IgD-negative memory B cell (primary cell): ENCODE data around the gene ZNF831. TPM values are rescaled to one million over a fixed set of nuclear protein-coding genes. Genes with fewer than 3 reads are reported as not detected.

Source experiments
- H3K27ac Mint-ChIP-seq, 3 donors: one replicate each; pipeline ENCODE4 v1.8.0; 2020 to 2022; ENCODE audit warnings: mild to moderate bottlenecking in 3 of 3, mixed read lengths in 3 of 3, moderate library complexity in 1 of 3
- H3K27me3 Mint-ChIP-seq: one replicate; pipeline ENCODE4 v1.8.0; 2021; ENCODE audit warnings: mixed read lengths
- H3K36me3 Mint-ChIP-seq: one replicate; pipeline ENCODE4 v1.8.0; 2020; ENCODE audit warnings: mild to moderate bottlenecking, mixed read lengths
- H3K4me1 Mint-ChIP-seq, 3 donors: one replicate each; pipeline ENCODE4 v1.8.0; 2020 to 2022; ENCODE audit warnings: mixed read lengths in 3 of 3, mild to moderate bottlenecking in 1 of 3
- H3K4me3 Mint-ChIP-seq, 4 donors: one replicate each; pipeline ENCODE4 v1.8.0; 2020 to 2022; ENCODE audit warnings: mild to moderate bottlenecking in 4 of 4, mixed read lengths in 4 of 4, moderate library complexity in 3 of 4
- H3K9me3 Mint-ChIP-seq, 3 donors: one replicate each; pipeline ENCODE4 v1.8.0; 2020 to 2021; ENCODE audit warnings: mixed read lengths in 3 of 3, mild to moderate bottlenecking in 1 of 3
- polyA plus RNA-seq: library from polyadenylated mRNA; unstranded; fragments of 300-500 nt; fragmentation: Illumina TruSeq; gene quantifications from one replicate; pipeline ENCODE4 v1.2.3, GENCODE V29; 2021

The ZNF831 gene
- polyA plus RNA-seq, 1 donor from 2014 or later, result 1.2 TPM

- Mint-ChIP-seq H3K27ac (no peak overlapping the region), H3K27me3 (peaks cover 2% of the 10 kb centered on the region), H3K4me1 (peaks cover 0 to 3% (median 1%) of the 10 kb centered on the region in 3 donors), H3K36me3 (peaks cover 5% of the 10 kb centered on the region), H3K4me3 (no peak overlapping the region), H3K9me3 (no peaks in the 10 kb centered on the region)
Observed at GRCh38 chr20:59217173-59217572, 53.6 kb downstream of the ZNF831 start.

GRCh38 chr20:59217794-59218280, 54.2 kb downstream of the ZNF831 start:
- no peak overlapping the region for H3K4me3 Mint-ChIP-seq
- peaks cover 0 to 4% (median 1%) of the 10 kb centered on the region in 3 donors for H3K4me1 Mint-ChIP-seq
- no peak overlapping the region for H3K27ac Mint-ChIP-seq
- H3K9me3 Mint-ChIP-seq, result no peaks in the 10 kb centered on the region
- peaks cover 2% of the 10 kb centered on the region for H3K27me3 Mint-ChIP-seq
- H3K36me3 Mint-ChIP-seq, result peaks cover 5% of the 10 kb centered on the region

GRCh38 chr20:59219211-59219610, 55.6 kb downstream of the ZNF831 start:
- peaks cover 0 to 7% (median 1%) of the 10 kb centered on the region in 3 donors for H3K4me1 Mint-ChIP-seq
- H3K27ac Mint-ChIP-seq, result no peak overlapping the region
- H3K27me3 Mint-ChIP-seq, result peaks cover 9% of the 10 kb centered on the region
- H3K36me3 Mint-ChIP-seq, result peaks cover 5% of the 10 kb centered on the region
- H3K9me3 Mint-ChIP-seq, result no peaks in the 10 kb centered on the region
- no peak overlapping the region for H3K4me3 Mint-ChIP-seq

GRCh38 chr20:59220161-59220560, 56.5 kb downstream of the ZNF831 start:
- Mint-ChIP-seq H3K9me3 (no peaks in the 10 kb centered on the region), H3K27ac (no peak overlapping the region), H3K4me1 (peaks cover 0 to 7% (median 1%) of the 10 kb centered on the region in 3 donors), H3K36me3 (peaks cover 5% of the 10 kb centered on the region), H3K27me3 (peaks cover 12% of the 10 kb centered on the region), H3K4me3 (peak overlapping the region in 2 of 4 donors; percentile 7 to 28)

GRCh38 chr20:59221049-59221706, 57.6 kb downstream of the ZNF831 start:
- Mint-ChIP-seq H3K4me1 (peaks cover 0 to 7% (median 1%) of the 10 kb centered on the region in 3 donors), H3K4me3 (peak overlapping the region in 3 of 4 donors; percentile 47 to 79 (median 60))

GRCh38 chr20:59221707-59222252, 58.2 kb downstream of the ZNF831 start:
- no peaks in the 10 kb centered on the region for H3K9me3 Mint-ChIP-seq
- H3K36me3 Mint-ChIP-seq, result no peaks in the 10 kb centered on the region
- peak overlapping the region; percentile 47 to 79 (median 65) for H3K4me3 Mint-ChIP-seq
- peaks cover 12% of the 10 kb centered on the region for H3K27me3 Mint-ChIP-seq
- no peak overlapping the region for H3K27ac Mint-ChIP-seq
- H3K4me1 Mint-ChIP-seq, result peaks cover 0 to 7% (median 1%) of the 10 kb centered on the region in 3 donors

More at GRCh38 chr20:59221049-59221706, 57.6 kb downstream of the ZNF831 start:
- H3K9me3 Mint-ChIP-seq, result no peaks in the 10 kb centered on the region
- no peak overlapping the region for H3K27ac Mint-ChIP-seq
- peaks cover 5% of the 10 kb centered on the region for H3K36me3 Mint-ChIP-seq
- peaks cover 12% of the 10 kb centered on the region for H3K27me3 Mint-ChIP-seq

GRCh38 chr20:59222253-59223181, 58.9 kb downstream of the ZNF831 start:
- Mint-ChIP-seq H3K9me3 (no peaks in the 10 kb centered on the region), H3K4me3 (peak overlapping the region; percentile 77 to 89 (median 86)), H3K36me3 (no peaks in the 10 kb centered on the region), H3K27me3 (peaks cover 12% of the 10 kb centered on the region), H3K27ac (peak overlapping the region in 2 of 3 donors; percentile 10 to 43), H3K4me1 (peaks cover 0 to 7% (median 0%) of the 10 kb centered on the region in 3 donors)

GRCh38 chr20:59223182-59223601, 59.6 kb downstream of the ZNF831 start:
- no peaks in the 10 kb centered on the region for H3K9me3 Mint-ChIP-seq
- H3K4me1 Mint-ChIP-seq, result peaks cover 0 to 7% (median 0%) of the 10 kb centered on the region in 3 donors
- no peaks in the 10 kb centered on the region for H3K36me3 Mint-ChIP-seq
- H3K27ac Mint-ChIP-seq, result peak overlapping the region in 2 of 3 donors; percentile 10 to 39
- H3K27me3 Mint-ChIP-seq, result peaks cover 12% of the 10 kb centered on the region
- H3K4me3 Mint-ChIP-seq, result peak overlapping the region in 2 of 4 donors; percentile 9 to 67

GRCh38 chr20:59223750-59224149, 60.1 kb downstream of the ZNF831 start:
- no peak overlapping the region for H3K4me3 Mint-ChIP-seq
- peaks cover 0 to under 1% (median 0%) of the 10 kb centered on the region in 3 donors for H3K9me3 Mint-ChIP-seq
- H3K4me1 Mint-ChIP-seq, result peaks cover 0 to 7% (median 0%) of the 10 kb centered on the region in 3 donors
- no peak overlapping the region for H3K27ac Mint-ChIP-seq
- peaks cover 1% of the 10 kb centered on the region for H3K36me3 Mint-ChIP-seq
- H3K27me3 Mint-ChIP-seq, result peaks cover 12% of the 10 kb centered on the region

- peaks cover 0 to 7% (median 0%) of the 10 kb centered on the region in 3 donors for H3K4me1 Mint-ChIP-seq
- peaks cover 12% of the 10 kb centered on the region for H3K27me3 Mint-ChIP-seq
- peaks cover 1% of the 10 kb centered on the region for H3K36me3 Mint-ChIP-seq
- H3K27ac Mint-ChIP-seq, result peak overlapping the region in 1 of 3 donors; percentile 33
- H3K4me3 Mint-ChIP-seq, result peak overlapping the region in 1 of 4 donors; percentile 48
- H3K9me3 Mint-ChIP-seq, result peaks cover 0 to 4% (median 0%) of the 10 kb centered on the region in 3 donors
Observed at GRCh38 chr20:59224236-59224635, 60.6 kb downstream of the ZNF831 start.

- Mint-ChIP-seq H3K36me3 (peaks cover 5% of the 10 kb centered on the region), H3K9me3 (peaks cover 0 to 4% (median 0%) of the 10 kb centered on the region in 3 donors)
Observed at GRCh38 chr20:59230385-59230784, 66.8 kb downstream of the ZNF831 start.

GRCh38 chr20:59231124-59231804, 67.6 kb downstream of the ZNF831 start:
- Mint-ChIP-seq H3K9me3 (peaks cover 0 to 4% (median 0%) of the 10 kb centered on the region in 3 donors), H3K36me3 (peaks cover 5% of the 10 kb centered on the region), H3K27me3 (no peaks in the 10 kb centered on the region), H3K27ac (peak overlapping the region in 1 of 3 donors; percentile 32), H3K4me1 (no peaks in the 10 kb centered on the region), H3K4me3 (no peak overlapping the region)

More at GRCh38 chr20:59230385-59230784, 66.8 kb downstream of the ZNF831 start:
- no peaks in the 10 kb centered on the region for H3K27me3 Mint-ChIP-seq
- no peaks in the 10 kb centered on the region for H3K4me1 Mint-ChIP-seq
- no peak overlapping the region for H3K27ac Mint-ChIP-seq
- no peak overlapping the region for H3K4me3 Mint-ChIP-seq

- Mint-ChIP-seq H3K27me3 (no peaks in the 10 kb centered on the region), H3K4me1 (no peaks in the 10 kb centered on the region), H3K4me3 (no peak overlapping the region), H3K9me3 (peaks cover 0 to 4% (median 0%) of the 10 kb centered on the region in 3 donors), H3K36me3 (peaks cover 5% of the 10 kb centered on the region), H3K27ac (no peak overlapping the region)
Observed at GRCh38 chr20:59232618-59233017, 69.0 kb downstream of the ZNF831 start.

GRCh38 chr20:59235226-59235625, 71.6 kb downstream of the ZNF831 start:
- H3K4me1 Mint-ChIP-seq, result no peaks in the 10 kb centered on the region
- H3K36me3 Mint-ChIP-seq, result peaks cover 8% of the 10 kb centered on the region
- no peak overlapping the region for H3K4me3 Mint-ChIP-seq
- H3K27ac Mint-ChIP-seq, result peak overlapping the region in 1 of 3 donors; percentile 54
- H3K27me3 Mint-ChIP-seq, result no peaks in the 10 kb centered on the region
- no peaks in the 10 kb centered on the region for H3K9me3 Mint-ChIP-seq
